HG03521 (cell line): ENCODE data around the gene SNX25.
"Not testable (repeated sequence)": the region's sequence is repeated elsewhere in the genome, so short reads cannot be mapped to it uniquely, and the experiment has no call there.

Source experiments
- ATAC-seq: cut with Tn5 transposase; IDR thresholded peaks from one replicate; pipeline ENCODE4 v1.9.1; 2021; ENCODE audit warnings: mild to moderate bottlenecking, moderate library complexity; ENCODE audit not compliant: unreplicated experiment

The SNX25 gene

GRCh38 chr4:185204238-185204910 is 5.0 kb upstream of the SNX25 start:
- ATAC-seq, result no peak

- ATAC-seq, result not testable (repeated sequence)
Measured at GRCh38 chr4:185205073-185205472, 4.3 kb upstream of the SNX25 start.

GRCh38 chr4:185205697-185206342 is 3.6 kb upstream of the SNX25 start:
- ATAC-seq, result no peak

- ATAC-seq, result no peak
Measured at GRCh38 chr4:185207466-185207865, 1.9 kb upstream of the SNX25 start.

GRCh38 chr4:185209852-185210101 is 379 bp downstream of the SNX25 start:
- ATAC-seq, result peak; percentile 16

GRCh38 chr4:185210102-185210981 is 944 bp downstream of the SNX25 start:
- peak; percentile 11 for ATAC-seq

GRCh38 chr4:185211035-185211434 is 1.6 kb downstream of the SNX25 start:
- ATAC-seq, result no peak

GRCh38 chr4:185211641-185212040 is 2.2 kb downstream of the SNX25 start:
- ATAC-seq, result no peak

GRCh38 chr4:185212581-185212980 is 3.2 kb downstream of the SNX25 start:
- ATAC-seq, result no peak

- ATAC-seq, result peak; percentile 25
Measured at GRCh38 chr4:185213877-185214276, 4.5 kb downstream of the SNX25 start.

- no peak for ATAC-seq
Measured at GRCh38 chr4:185215261-185215660, 5.9 kb downstream of the SNX25 start.

GRCh38 chr4:185217408-185217975 is 8.1 kb downstream of the SNX25 start:
- no peak for ATAC-seq

GRCh38 chr4:185218312-185218711 is 8.9 kb downstream of the SNX25 start:
- no peak for ATAC-seq

GRCh38 chr4:185219551-185220344 is 10.3 kb downstream of the SNX25 start:
- ATAC-seq, result peak; percentile 75

GRCh38 chr4:185221491-185221890 is 12.1 kb downstream of the SNX25 start:
- no peak for ATAC-seq

- no peak for ATAC-seq
Measured at GRCh38 chr4:185221912-185222311, 12.5 kb downstream of the SNX25 start.

GRCh38 chr4:185222598-185222997 is 13.2 kb downstream of the SNX25 start:
- no peak for ATAC-seq

GRCh38 chr4:185224597-185224996 is 15.2 kb downstream of the SNX25 start:
- no peak for ATAC-seq

- ATAC-seq, result no peak
Measured at GRCh38 chr4:185225940-185226339, 16.5 kb downstream of the SNX25 start.

GRCh38 chr4:185227131-185227551 is 17.7 kb downstream of the SNX25 start:
- ATAC-seq, result no peak
